Activated naive CD4-positive, alpha-beta T cell treated with anti-CD3 and anti-CD28 coated beads, Interleukin-2, amount 50 U/mL, for 16 hours (primary cell): ENCODE measurements around the gene PRDM11.
"Not testable (repeated sequence)": the region's sequence is repeated elsewhere in the genome, so short reads cannot be mapped to it uniquely, and the experiment has no call there.

ENCODE experiments used
- DNase-seq: peaks from one replicate; pipeline ENCODE4 v3.0.0-alpha.2; 2020

Gene PRDM11

GRCh38 chr11:45146072-45147016 lies at the start of gene PRDM11:
TSS of gene PRDM11 (plus strand) at chr11:45146639. CDS start at chr11:45181767, 35,128 bp downstream.
- no peak for DNase-seq

GRCh38 chr11:45097721-45098493 lies 48.5 kb upstream of the PRDM11 start:
- DNase-seq: no peak

- no peak for DNase-seq
These were observed 47.5 kb upstream of the PRDM11 start for GRCh38 chr11:45098929-45099328.

- no peak for DNase-seq
These were observed 46.1 kb upstream of the PRDM11 start for GRCh38 chr11:45100339-45100738.

GRCh38 chr11:45102361-45102809 lies 44.1 kb upstream of the PRDM11 start:
- DNase-seq: no peak

- DNase-seq: peak; percentile 70
These were observed 43.4 kb upstream of the PRDM11 start for GRCh38 chr11:45102810-45103621.

- DNase-seq: no peak
These were observed 42.2 kb upstream of the PRDM11 start for GRCh38 chr11:45104006-45104789.

GRCh38 chr11:45104790-45105084 lies 41.7 kb upstream of the PRDM11 start:
- DNase-seq: no peak

- DNase-seq: peak; percentile 61
These were observed 41.0 kb upstream of the PRDM11 start for GRCh38 chr11:45105233-45105983.

GRCh38 chr11:45105984-45106375 lies 40.5 kb upstream of the PRDM11 start:
- DNase-seq: no peak

- DNase-seq: no peak
These were observed 40.0 kb upstream of the PRDM11 start for GRCh38 chr11:45106440-45106839.

GRCh38 chr11:45107029-45107428 lies 39.4 kb upstream of the PRDM11 start:
- no peak for DNase-seq

GRCh38 chr11:45108070-45109064 lies 38.1 kb upstream of the PRDM11 start:
- DNase-seq: no peak

GRCh38 chr11:45109400-45109799 lies 37.0 kb upstream of the PRDM11 start:
- no peak for DNase-seq

GRCh38 chr11:45110562-45110961 lies 35.9 kb upstream of the PRDM11 start:
- no peak for DNase-seq

- DNase-seq: no peak
These were observed 32.6 kb upstream of the PRDM11 start for GRCh38 chr11:45113807-45114206.

- not testable (repeated sequence) for DNase-seq
These were observed 18.6 kb upstream of the PRDM11 start for GRCh38 chr11:45127836-45128235.

- no peak for DNase-seq
These were observed 12.6 kb upstream of the PRDM11 start for GRCh38 chr11:45133878-45134277.

GRCh38 chr11:45141171-45141570 lies 5.3 kb upstream of the PRDM11 start:
- DNase-seq: no peak

GRCh38 chr11:45141631-45142030 lies 4.8 kb upstream of the PRDM11 start:
- DNase-seq: no peak
